Measurements from ENCODE around the gene HIVEP2.

HIVEP2 gene

DNA sequence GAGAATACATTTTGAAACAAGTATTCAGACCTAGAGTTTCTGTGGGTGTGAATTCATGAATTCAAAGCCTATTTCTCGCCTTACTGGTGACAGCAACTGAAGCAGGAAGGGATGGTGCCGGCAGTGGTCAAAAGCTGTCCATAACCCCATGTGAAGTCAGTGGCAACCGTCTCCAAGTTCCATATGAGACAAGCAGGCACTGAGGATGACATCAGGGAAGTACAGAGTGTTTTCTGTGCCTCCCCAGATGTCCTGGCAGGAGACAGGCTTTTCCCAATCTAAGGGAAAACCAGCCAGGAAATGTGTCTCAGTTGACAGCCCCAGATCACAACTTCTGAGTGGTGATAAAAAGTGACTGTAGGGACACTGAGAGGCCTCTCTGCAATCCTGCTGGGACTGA is 66.6 kb downstream of the HIVEP2 start:
- Mint-ChIP-seq H3K27me3 (no peaks in the 10 kb centered on the region), H3K4me3 (peak overlapping the region; percentile 3), H3K36me3 (peaks cover 48% of the 10 kb centered on the region), H3K9me3 (peaks cover 24% of the 10 kb centered on the region), H3K27ac (peak overlapping the region; percentile 23), H3K4me1 (peaks cover 92% of the 10 kb centered on the region)

DNA sequence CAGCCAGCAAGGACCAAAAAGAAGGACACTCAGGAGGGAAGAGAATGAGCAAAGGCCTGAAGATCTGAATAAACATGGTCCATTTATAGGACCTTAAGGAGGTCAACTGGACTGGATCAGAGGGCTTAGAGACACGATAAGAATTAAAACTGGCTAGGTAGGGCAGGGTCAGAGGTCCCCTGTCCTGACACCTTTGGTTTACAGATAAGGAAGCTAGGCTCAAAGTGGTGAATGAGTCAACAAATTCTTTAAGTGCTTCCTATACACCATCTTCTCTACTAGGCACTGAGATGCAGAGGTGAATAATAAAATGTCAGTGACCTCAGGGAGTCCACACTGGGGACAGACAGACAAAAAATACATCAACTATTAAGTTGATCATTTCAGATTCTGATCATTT is 70.3 kb downstream of the HIVEP2 start:
- peaks cover 24% of the 10 kb centered on the region for H3K9me3 Mint-ChIP-seq
- no peaks in the 10 kb centered on the region for H3K27me3 Mint-ChIP-seq
- peak overlapping the region; percentile 80 for H3K27ac Mint-ChIP-seq
- peaks cover 93% of the 10 kb centered on the region for H3K4me1 Mint-ChIP-seq
- peak overlapping the region; percentile 19 for H3K4me3 Mint-ChIP-seq
- H3K36me3 Mint-ChIP-seq, result peaks cover 44% of the 10 kb centered on the region

DNA sequence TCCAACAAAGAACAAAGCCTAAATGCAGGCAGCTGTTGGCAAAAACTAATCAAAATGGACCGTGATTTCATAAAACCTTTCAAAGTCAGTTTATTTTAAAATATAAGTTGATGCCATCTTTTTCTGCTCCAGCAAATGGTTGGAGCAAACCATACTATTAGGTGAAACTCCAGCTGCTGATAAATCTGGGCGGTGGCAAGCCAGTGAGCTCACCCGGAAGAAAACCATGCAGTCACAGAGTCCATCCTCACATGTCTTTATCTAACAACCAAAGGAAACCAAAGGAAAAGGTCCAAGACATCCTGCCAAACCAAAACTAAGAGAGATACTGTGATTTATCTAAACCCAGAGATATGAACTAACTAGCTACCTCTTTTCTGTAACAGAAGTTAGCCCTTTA is 72.6 kb downstream of the HIVEP2 start:
- peaks cover 93% of the 10 kb centered on the region for H3K4me1 Mint-ChIP-seq
- peak overlapping the region; percentile 91 for H3K27ac Mint-ChIP-seq
- no peak overlapping the region for H3K4me3 Mint-ChIP-seq

DNA sequence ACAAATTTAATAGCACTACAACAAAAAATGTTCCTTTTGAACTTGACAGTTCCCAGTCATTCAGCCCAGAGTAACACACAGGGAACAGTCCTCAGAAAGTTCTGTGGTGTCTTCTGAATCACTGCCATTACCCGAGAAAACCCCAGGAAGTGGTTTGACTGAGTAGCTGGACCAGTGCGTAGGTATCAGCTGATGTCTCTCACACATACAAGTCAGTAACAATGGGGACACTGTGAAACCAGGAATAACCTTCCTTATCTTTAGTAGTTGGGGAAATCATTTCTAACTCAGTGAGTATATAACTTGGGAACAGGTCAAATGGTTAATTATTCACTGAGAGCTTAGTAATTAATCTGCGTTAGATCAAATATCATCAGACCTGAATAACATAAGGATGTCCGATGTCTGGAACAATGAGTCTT is 73.1 kb downstream of the HIVEP2 start:
- H3K27me3 Mint-ChIP-seq, result no peaks in the 10 kb centered on the region
- peaks cover 34% of the 10 kb centered on the region for H3K36me3 Mint-ChIP-seq
- H3K4me3 Mint-ChIP-seq, result peak overlapping the region; percentile 79
- H3K9me3 Mint-ChIP-seq, result peaks cover 16% of the 10 kb centered on the region
- H3K27ac Mint-ChIP-seq, result peak overlapping the region; percentile 91
- H3K4me1 Mint-ChIP-seq, result peaks cover 94% of the 10 kb centered on the region

More for the DNA sequence above, 72.6 kb downstream of the HIVEP2 start:
- H3K36me3 Mint-ChIP-seq, result peaks cover 35% of the 10 kb centered on the region
- H3K9me3 Mint-ChIP-seq, result peaks cover 17% of the 10 kb centered on the region
- H3K27me3 Mint-ChIP-seq, result no peaks in the 10 kb centered on the region

DNA sequence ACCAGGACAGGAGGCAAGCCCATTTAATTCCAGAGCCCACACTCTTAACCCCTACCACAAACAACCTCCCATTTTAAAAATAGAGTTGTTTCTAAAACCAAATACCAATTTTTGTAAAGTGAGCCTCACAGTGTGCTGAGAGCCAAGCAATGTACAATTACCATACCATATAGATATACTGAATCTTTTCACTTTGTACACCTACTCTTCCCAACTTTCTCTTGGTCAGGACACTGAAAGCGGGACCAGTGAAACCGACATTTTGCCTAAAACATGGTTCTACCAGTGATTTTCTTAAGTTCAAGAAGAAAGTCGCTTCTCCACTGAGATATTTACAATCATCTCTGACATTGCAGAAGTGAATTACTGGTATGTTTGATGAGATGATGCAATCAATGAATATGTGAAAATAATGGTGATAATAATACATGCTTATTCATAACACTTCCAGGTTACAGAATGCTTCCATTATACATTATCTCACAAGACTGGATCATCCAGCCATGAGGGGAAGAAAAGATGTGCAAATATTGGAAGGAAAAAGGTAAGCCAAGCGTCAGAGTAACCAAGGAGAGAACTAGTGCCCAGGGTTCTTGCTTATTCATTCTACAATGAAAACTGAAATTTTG is 74.1 kb downstream of the HIVEP2 start:
- peak overlapping the region; percentile 66 for H3K4me3 Mint-ChIP-seq
- H3K27me3 Mint-ChIP-seq, result no peaks in the 10 kb centered on the region
- H3K36me3 Mint-ChIP-seq, result peaks cover 31% of the 10 kb centered on the region
- H3K9me3 Mint-ChIP-seq, result peaks cover 12% of the 10 kb centered on the region
- H3K4me1 Mint-ChIP-seq, result peaks cover 97% of the 10 kb centered on the region
- H3K27ac Mint-ChIP-seq, result peak overlapping the region; percentile 96

DNA sequence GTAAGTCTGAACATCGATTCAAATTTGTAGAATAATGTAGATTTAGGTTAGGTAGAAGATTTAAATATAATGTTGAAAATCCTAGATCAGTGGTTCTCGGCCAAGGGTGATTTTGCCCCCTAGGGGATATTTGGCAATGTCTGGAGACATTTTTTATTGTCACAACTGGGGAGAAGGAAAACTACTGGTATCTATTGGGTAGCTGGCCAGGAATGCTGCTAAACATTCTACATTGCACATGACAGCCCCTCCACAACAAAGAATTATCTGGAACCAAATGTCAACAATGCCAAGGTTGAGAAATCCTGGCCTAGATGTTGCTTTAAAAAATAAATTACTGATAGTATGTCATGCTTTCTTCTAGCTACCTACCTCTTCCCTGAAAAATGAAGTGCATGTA is 76.1 kb downstream of the HIVEP2 start:
- Mint-ChIP-seq H3K4me3 (no peak overlapping the region), H3K27ac (no peak overlapping the region), H3K4me1 (peaks cover 98% of the 10 kb centered on the region)

DNA sequence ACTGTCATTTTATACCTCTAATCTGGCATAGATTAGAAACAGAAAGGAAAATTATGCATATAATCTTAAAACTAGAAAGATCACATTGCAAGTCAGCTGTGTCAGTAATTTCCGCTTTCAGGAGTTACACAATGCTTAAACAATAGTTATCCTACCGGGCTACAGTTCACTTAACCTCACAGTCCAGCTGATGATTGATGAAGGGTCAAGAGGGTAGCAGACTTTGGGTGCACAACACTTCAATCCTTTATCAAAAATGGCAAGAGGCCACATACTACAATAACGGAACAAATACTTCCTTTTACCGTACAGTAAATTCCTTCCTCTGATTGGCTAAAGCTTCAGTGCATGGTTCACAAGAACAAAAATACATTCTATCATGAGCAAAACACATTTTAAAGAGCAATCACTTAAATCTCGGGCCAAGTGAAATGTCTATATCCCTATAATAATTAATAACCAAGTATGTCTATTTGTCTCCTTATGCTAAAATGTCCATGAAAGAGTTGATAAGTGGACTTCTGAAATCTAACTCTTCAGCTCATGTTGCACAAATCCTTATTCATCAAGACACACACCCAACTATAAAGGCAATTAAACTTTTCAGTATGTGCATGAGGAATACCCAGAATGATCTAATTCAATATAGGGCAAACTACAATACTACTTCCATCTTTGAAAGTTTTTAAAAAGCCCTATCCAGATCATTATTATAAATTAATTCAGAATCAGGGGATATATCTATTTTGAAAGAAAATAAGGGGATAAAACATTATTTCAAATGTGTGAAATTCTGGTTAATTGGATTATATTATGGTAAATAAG is 76.8 kb downstream of the HIVEP2 start:
- no peaks in the 10 kb centered on the region for H3K9me3 Mint-ChIP-seq
- H3K27ac Mint-ChIP-seq, result peak overlapping the region; percentile 69
- no peaks in the 10 kb centered on the region for H3K27me3 Mint-ChIP-seq
- peaks cover 17% of the 10 kb centered on the region for H3K36me3 Mint-ChIP-seq
- peaks cover 98% of the 10 kb centered on the region for H3K4me1 Mint-ChIP-seq
- peak overlapping the region; percentile 76 for H3K4me3 Mint-ChIP-seq

More for the DNA sequence above, 76.1 kb downstream of the HIVEP2 start:
- Mint-ChIP-seq H3K36me3 (peaks cover 19% of the 10 kb centered on the region), H3K9me3 (no peaks in the 10 kb centered on the region), H3K27me3 (no peaks in the 10 kb centered on the region)

DNA sequence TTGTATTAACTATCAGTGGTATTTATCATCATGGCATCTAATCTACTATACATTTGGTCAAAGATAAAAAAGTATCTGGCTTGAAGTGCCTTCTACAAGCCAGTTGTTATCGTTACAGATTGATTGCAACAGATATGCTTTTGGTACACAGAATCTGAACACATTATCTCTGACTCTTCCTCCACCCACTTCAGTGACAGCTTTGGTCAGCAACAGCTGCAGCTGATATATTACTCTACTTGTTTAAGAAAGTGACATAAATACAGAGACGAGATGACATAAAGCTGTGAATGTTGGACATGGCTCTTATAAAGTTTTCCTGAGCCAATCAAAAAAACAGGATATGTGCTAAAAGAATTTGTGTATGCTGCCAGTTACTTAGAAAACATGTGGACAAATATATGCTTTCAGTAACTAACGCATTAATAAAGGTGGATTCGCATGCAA is 77.6 kb downstream of the HIVEP2 start:
- H3K4me3 Mint-ChIP-seq, result peak overlapping the region; percentile 76
- H3K27ac Mint-ChIP-seq, result peak overlapping the region; percentile 69
- H3K36me3 Mint-ChIP-seq, result peaks cover 17% of the 10 kb centered on the region
- no peaks in the 10 kb centered on the region for H3K9me3 Mint-ChIP-seq
- no peaks in the 10 kb centered on the region for H3K27me3 Mint-ChIP-seq
- peaks cover 89% of the 10 kb centered on the region for H3K4me1 Mint-ChIP-seq

DNA sequence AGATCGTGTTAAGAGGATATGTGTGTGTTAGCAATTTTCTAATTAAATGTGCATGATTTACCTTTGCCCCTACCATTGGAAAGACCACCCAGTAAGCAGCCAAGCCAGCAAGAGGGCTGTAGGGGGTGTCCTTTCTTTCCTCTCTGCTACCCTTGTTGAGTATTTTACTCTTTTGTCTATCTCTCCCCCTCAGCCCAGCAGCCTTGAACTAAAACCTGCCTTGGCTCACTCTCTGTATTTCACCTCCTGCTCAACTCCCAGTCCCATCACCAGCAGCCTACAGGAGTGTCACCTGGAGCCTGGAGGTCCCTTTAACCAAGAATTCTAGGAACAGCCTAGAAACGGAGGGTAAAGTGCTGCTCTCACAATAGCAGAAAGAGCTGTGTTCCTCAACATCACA is 81.0 kb downstream of the HIVEP2 start:
- H3K27ac Mint-ChIP-seq, result peak overlapping the region; percentile 92
- peaks cover 12% of the 10 kb centered on the region for H3K36me3 Mint-ChIP-seq
- H3K4me1 Mint-ChIP-seq, result peaks cover 89% of the 10 kb centered on the region
- no peaks in the 10 kb centered on the region for H3K9me3 Mint-ChIP-seq
- peak overlapping the region; percentile 2 for H3K4me3 Mint-ChIP-seq
- no peaks in the 10 kb centered on the region for H3K27me3 Mint-ChIP-seq

DNA sequence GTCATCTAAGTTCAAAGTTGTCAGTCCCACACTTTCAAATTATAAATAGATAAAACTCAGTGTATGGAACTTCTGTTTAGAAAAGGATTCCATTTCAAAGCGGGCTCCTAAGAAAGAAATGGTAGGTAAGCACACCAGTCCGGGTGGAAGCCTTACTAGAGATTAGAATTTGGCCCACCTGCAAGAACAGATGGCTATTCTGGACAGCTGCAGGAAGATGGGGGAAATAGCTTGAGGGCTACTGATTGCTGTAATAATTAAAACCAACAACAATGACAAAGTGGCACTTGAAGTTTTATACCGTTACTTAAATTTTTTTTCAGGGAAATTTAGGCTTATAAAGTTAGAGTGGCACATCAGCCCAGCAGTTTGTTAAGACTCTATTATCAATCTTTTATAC is 83.3 kb downstream of the HIVEP2 start:
- Mint-ChIP-seq H3K4me3 (no peak overlapping the region), H3K4me1 (peaks cover 89% of the 10 kb centered on the region), H3K27ac (peak overlapping the region; percentile 60), H3K36me3 (peaks cover 13% of the 10 kb centered on the region), H3K27me3 (no peaks in the 10 kb centered on the region), H3K9me3 (no peaks in the 10 kb centered on the region)

DNA sequence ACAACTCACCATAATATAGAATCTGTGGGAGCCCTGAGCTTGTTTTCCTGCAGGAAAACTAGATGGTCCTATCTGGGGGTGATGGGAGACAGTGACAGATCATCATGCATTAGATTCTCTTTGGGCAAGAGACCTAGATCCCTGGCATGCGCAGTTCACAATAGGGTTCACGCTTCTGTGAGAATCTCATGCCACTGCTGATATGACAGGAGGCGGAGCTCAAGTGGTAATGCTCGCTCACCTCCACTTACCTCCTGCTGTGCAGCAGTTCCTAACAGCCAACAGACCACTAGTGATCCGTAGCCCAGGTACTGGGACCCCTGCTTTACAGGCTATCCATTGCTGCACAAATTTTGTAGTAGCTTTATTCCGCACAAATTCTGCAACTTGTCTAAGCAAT is 84.5 kb downstream of the HIVEP2 start:
- Mint-ChIP-seq H3K36me3 (peaks cover 16% of the 10 kb centered on the region), H3K4me1 (peaks cover 89% of the 10 kb centered on the region), H3K27me3 (no peaks in the 10 kb centered on the region), H3K27ac (peak overlapping the region; percentile 60), H3K9me3 (no peaks in the 10 kb centered on the region), H3K4me3 (peak overlapping the region; percentile 23)

DNA sequence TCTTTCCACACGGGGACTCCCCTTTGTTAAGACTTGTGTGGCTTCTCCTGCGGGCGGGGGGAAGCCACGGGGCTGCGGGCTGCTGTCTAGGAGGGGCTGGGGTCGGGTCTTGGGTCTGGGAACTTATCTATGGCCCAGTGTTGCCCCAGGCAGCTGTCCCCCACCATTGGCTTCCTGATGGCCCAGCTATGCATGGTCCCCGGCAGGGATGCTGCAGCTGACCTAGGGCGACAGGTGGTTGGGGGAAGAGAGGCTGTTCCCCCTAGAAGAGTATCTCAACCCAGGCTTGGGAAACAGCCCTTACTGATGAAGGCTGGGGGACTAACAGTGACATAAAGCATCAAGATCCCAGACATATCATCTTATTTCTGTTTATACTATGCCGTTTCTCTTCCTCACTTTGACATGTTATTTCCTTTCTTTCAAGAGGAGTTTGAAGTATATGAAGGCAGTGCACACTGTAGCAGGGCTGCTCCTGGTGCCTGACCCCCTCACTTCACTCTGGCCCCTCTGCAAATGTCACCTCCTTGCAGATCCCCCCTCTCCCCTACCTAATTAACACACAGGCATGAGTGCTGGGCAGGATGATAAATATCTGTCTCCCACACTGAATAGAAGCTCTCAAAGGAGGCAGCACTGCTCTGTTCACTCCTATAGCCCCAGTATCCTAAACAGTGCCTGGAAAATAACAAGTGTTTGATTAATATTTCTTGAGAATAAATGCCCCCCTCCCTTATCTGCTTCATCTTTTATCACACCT is 87.0 kb downstream of the HIVEP2 start:
- Mint-ChIP-seq H3K4me1 (peaks cover 91% of the 10 kb centered on the region), H3K9me3 (peaks cover 6% of the 10 kb centered on the region), H3K27ac (peak overlapping the region; percentile 95), H3K27me3 (no peaks in the 10 kb centered on the region), H3K4me3 (peak overlapping the region; percentile 87), H3K36me3 (peaks cover 33% of the 10 kb centered on the region)

DNA sequence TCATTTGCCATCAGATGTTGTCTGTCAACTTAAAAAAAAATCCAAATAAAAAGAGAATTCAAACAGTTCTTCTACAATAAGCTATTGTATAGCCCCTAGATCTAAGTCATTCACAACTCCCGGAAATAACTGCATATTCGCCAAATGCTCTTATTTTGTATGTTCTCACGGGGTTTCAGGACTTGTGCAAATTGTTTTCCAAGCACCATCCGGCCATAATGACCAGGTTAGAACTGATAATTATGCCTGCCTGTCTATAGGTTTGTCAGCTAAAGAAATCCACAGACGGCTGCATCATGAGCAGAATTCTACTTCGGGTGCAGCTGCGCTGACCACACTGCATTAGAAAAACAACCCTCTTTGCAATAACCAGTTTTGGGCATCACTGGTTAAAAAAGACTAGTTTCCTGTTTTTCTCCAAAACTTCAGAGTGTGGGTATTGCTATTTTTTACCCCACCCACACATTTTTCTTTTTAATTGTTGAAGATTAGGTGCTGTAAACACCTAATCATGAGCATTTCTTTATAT is 87.7 kb downstream of the HIVEP2 start:
- peaks cover 98% of the 10 kb centered on the region for H3K4me1 Mint-ChIP-seq
- H3K27ac Mint-ChIP-seq, result peak overlapping the region; percentile 95
- H3K27me3 Mint-ChIP-seq, result no peaks in the 10 kb centered on the region
- peak overlapping the region; percentile 87 for H3K4me3 Mint-ChIP-seq
- peaks cover 6% of the 10 kb centered on the region for H3K9me3 Mint-ChIP-seq
- peaks cover 35% of the 10 kb centered on the region for H3K36me3 Mint-ChIP-seq

DNA sequence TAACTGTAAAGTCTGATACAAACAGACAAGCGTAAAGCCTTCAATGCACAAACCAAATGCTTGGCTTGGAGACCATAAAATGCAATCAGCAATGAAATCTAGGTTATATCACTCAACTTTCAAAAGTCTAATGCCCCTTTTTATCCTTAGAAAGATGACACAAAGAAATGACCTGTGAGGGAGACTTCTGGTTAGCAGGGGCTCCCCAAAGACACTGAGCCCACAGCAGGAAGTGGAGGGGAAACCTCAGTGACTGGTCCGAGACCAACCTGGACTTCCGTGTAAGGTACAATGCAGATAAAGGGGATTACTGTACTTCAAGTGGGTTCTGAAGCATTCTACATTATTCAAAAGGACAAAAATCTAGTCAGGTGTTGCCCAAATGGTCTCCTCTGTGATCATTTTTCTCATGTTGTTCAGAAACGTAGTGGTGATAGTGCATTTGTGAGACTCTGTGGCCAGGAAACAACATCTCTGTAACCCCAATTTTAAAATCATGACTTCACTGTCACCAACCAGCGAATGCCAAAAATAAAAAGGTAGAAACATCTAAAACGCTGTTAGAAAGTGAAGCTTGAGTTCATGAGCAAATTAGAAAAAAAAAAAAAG is 88.2 kb downstream of the HIVEP2 start:
- H3K4me1 Mint-ChIP-seq, result peaks cover 100% of the 10 kb centered on the region
- H3K4me3 Mint-ChIP-seq, result peak overlapping the region; percentile 87
- H3K36me3 Mint-ChIP-seq, result peaks cover 35% of the 10 kb centered on the region
- peak overlapping the region; percentile 95 for H3K27ac Mint-ChIP-seq
- H3K9me3 Mint-ChIP-seq, result peaks cover 6% of the 10 kb centered on the region
- no peaks in the 10 kb centered on the region for H3K27me3 Mint-ChIP-seq
